ENCODE measurements around the gene CREG2.

DNA sequence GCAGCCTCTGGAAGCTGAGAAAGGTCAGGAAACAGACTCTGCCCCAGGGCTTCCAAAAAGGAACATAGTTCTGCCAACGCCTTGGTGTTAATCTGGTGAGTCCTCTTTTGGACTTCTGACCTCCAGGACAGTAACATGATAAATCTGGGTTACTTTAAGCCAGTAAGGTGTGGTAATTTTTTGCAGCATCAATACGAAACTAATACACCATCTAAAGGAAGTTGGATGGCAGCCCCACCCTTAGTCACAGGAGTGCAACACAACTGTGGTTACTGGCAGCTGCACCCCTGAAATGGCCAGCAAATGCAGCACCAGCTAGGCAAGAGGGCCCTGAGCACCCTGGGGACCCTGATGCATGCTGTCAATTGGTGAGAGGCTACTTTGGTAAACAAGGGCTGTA, 25.8 kb downstream of the CREG2 start:
- TF ChIP-seq POLR2A (IDR thresholded peaks at IDR 0.05; ENCODE audit: low read depth, low read length), result no peak
- no peak for TF ChIP-seq POLR2AphosphoS5 (IDR thresholded peaks at IDR 0.05; ENCODE audit: low read depth, low read length)

Data from GM12892 (cell line).